Adrenal gland (tissue), 5 donors: ENCODE measurements around the gene SEPTIN11.

ENCODE experiments used
- CTCF ChIP-seq, 6 experiments: fragments of 450-650 bp in 4 of 6; fragments of 200-600 bp in 2 of 6; sonication (generic) in 1 of 6; IDR thresholded peaks; 1 replicate in 5 of 6; 2 replicates in 1 of 6; pipeline versions ENCODE4 v1.5.1 to v1.8.0; 2016 to 2021; ENCODE audit warnings: antibody characterized with exemption in 6 of 6, mild to moderate bottlenecking in 2 of 6, moderate library complexity in 1 of 6
- POLR2A ChIP-seq, 2 donors: fragments of 450-650 bp; IDR thresholded peaks; one replicate each; pipeline ENCODE4 v1.6.1; 2017; ENCODE audit warnings: antibody characterized with exemption in 2 of 2, mild to moderate bottlenecking in 2 of 2, moderate library complexity in 1 of 2
- donor health status: DM: no; HTN: no; CAD: no.

DNA sequence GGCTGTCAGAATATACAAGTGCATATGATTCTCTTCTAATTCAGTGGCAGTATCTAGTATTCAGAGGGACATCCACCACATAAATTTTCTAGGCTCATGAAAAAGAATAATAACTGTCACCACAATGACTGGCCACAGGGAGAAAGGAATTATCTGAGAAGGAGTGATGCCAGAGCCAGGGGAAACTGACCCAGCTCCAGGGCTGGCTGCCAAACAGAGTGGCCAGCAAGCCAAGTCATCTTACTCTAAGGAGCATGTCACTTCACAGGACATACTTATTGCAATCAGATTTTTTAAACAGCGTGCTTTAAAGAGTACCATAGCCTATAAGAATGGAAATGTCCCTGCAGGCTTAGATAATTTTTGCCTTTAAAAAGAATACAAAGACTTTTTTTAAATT, 5.8 kb upstream of the SEPTIN11 start:
- TF ChIP-seq CTCF (IDR thresholded peaks at IDR 0.05) (no peak), POLR2A (IDR thresholded peaks at IDR 0.05) (no peak)
